ENCODE data around the gene LRCH2. TPM values are rescaled to one million over a fixed set of nuclear protein-coding genes. Genes with fewer than 3 reads are reported as not detected.

Gene LRCH2, protein sequence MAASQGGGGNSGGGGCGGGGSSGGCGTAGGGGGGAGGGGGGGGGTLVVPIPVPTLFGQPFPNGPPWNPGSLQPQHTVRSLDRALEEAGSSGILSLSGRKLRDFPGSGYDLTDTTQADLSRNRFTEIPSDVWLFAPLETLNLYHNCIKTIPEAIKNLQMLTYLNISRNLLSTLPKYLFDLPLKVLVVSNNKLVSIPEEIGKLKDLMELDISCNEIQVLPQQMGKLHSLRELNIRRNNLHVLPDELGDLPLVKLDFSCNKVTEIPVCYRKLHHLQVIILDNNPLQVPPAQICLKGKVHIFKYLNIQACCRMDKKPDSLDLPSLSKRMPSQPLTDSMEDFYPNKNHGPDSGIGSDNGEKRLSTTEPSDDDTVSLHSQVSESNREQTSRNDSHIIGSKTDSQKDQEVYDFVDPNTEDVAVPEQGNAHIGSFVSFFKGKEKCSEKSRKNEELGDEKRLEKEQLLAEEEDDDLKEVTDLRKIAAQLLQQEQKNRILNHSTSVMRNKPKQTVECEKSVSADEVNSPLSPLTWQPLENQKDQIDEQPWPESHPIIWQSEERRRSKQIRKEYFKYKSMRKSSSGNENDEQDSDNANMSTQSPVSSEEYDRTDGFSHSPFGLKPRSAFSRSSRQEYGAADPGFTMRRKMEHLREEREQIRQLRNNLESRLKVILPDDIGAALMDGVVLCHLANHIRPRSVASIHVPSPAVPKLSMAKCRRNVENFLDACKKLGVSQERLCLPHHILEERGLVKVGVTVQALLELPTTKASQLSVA
- total RNA-seq, result 1.2 TPM
- long read RNA-seq, partial matches to known transcripts, result 1 of 1 reads
- long read RNA-seq, other reads (novel, unspliced or antisense), result 0 of 1 reads

DNA sequence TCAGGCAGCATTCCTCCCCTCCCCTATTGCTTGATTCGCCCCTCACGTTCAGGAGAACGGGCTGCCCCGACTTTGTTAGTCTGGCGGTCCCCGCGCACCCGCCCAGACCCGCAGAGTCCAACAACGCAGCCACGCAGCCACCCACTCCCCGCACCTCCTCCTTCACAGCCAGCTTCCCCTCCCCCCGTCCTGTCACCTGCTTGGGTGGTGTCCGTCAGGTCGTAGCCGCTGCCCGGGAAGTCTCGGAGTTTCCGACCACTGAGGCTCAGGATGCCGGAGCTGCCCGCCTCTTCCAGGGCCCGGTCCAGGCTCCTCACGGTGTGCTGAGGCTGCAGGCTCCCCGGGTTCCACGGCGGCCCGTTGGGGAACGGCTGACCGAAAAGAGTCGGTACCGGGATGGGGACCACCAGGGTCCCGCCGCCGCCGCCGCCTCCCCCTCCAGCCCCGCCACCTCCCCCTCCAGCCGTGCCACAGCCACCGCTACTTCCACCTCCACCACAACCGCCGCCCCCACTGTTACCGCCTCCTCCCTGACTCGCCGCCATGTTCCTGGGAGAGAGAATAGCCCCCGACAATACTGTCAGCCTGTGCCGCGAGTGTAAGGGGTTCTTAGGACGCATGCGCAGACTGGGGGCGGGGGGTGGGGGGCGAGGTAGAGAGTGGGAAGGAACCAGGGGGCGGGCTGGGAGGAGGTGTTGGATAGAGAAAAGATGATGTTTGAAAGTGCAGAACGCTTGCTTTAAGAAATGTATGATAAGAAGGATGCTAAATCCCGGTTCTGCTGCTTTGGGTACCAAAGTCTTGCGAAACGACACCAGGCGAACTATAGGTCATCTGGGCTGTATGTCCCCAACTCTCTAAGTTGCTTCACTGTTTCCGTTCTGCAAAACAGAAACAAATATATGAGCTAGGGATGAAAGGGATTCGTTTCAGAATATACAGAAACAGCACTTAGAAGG is at the start of gene LRCH2:
Gene LRCH2 (minus strand): TSS at position 600 of the 959 bp plus-strand sequence. CDS start 55 bp downstream, at position 545.
- no peak for DNase-seq (ENCODE audit: low spot score)
- intact Hi-C loops (cut with DNase I), result no loop called here

DNA sequence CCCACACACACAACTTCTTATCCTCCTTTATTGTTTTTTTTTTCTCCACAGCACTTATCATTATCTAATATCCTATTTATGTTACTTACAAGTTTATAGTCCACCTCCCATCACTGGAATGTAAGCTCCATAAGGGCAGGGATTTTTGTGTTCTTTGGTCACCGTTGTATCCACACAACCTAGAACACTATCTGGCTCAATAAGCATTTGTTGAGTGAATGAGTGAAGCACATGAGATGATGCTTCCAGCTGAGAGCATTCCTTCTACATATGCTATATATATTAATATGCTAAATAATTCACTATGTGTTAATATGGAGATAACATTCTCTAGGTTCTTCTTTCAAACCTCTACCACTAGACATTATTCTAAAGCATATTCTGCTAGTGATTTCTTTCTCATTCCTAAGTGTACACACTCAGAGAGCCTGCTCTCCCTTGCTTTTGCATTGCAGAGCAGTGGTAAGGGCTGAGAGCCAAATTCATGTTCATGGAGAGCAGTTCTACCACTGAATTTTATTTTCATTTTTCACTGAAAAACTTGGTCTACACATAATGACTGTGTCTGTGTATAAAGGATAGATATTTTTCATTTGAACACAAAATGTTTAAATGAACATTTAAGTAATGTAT is 35.3 kb upstream of the LRCH2 start:
- intact Hi-C loops (cut with DNase I), result no loop called here
- no peak for DNase-seq (ENCODE audit: low spot score)

DNA sequence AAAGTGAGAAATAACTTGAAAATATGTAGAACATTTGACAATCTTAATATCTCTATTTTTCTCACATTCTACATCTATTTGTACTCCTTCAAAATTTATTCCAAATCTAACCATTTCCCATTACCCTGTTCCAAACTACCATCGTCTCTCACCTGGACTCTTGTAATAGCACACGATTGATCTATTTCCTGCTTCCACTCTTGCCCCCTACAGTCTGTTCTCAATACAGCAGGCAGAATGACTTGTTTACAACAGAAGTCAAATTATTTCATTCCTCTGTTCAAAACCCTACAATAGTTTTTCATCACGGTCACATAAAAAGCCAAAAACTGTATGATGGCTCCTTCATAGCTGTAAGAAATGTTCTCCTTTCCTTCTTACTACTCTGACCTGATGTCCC is 34.5 kb upstream of the LRCH2 start:
- DNase-seq (ENCODE audit: low spot score), result no peak
- intact Hi-C loops (cut with DNase I), result no loop called here

DNA sequence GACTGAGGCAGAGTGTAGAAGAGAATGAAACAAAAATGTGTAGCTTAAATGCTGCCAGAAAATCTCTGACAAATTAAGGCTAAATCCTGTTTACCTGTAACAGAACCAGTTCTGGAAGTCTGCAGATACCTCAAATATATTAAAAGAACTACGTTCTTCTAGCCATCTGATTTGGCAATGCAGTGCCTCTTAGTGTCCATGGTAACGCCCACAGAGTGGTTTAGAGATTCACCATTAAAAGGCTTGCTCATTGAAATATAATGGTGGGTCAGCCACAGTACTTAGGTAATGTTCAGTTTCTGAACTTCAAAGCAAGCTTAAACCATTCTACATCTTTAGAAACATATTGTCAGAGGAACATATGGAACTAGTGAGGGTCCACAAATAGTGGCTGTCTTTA is 32.4 kb upstream of the LRCH2 start:
- no peak for DNase-seq (ENCODE audit: low spot score)
- intact Hi-C loops (cut with DNase I), result no loop called here

DNA sequence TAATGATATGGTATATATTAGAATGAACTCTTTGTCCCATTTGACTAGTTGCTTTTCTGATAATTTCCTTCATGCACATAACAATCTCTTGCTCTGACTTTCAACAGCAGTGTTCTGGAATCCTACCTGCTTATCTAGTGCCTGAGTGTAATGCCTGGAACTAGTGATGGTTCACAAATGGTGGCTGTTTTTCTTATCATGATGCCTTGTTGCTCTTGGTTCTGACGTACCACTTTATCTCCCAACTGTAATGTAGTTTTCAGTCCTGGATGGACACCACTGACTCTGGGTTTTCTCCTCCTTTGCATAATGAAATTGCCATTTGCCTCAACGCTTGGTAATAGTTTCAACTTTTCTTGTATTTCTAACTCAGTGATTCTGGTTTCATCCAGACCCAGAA is 30.1 kb upstream of the LRCH2 start:
- no peak for DNase-seq (ENCODE audit: low spot score)
- intact Hi-C loops (cut with DNase I), result no loop called here

DNA sequence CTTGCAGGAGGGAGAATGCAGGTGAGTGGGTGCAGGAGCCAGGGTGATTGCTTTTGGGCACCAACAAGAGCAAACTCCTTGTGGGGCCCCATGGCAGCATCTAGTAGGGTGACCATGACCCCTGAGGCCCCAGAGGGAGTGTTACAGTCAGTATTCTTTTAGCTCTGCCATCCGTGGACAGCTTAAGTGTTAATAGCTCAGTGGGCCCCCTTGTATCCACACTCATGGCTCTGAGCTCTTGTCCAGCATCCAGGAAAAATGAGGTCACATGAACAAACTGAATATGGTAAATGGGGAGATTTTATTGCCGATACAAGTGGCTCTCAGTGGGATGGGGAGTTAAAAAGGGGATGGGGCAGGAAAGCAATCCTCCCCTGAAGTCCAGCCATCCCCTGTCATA is 27.3 kb upstream of the LRCH2 start:
- intact Hi-C loops (cut with DNase I), result no loop called here
- DNase-seq (ENCODE audit: low spot score), result no peak

DNA sequence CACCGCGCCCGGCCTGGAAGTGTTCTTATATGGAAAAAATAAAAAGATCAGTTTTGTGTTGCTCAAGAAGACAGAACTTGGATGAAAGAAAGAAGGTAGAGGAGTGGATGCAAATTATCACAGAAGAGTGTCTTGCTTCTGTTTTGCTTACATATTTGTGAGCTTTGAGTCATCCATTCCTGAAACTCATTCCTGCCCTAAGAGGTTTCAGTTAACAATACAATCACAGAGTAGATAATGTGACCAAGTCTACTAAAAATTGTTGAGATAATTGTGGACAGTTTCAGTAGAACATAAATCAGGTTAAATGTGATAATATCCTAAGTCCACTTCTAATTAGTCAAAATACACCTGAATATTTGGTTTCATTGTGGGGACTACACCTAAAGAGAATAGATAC is 26.4 kb upstream of the LRCH2 start:
- no peak for DNase-seq (ENCODE audit: low spot score)
- intact Hi-C loops (cut with DNase I), result no loop called here

DNA sequence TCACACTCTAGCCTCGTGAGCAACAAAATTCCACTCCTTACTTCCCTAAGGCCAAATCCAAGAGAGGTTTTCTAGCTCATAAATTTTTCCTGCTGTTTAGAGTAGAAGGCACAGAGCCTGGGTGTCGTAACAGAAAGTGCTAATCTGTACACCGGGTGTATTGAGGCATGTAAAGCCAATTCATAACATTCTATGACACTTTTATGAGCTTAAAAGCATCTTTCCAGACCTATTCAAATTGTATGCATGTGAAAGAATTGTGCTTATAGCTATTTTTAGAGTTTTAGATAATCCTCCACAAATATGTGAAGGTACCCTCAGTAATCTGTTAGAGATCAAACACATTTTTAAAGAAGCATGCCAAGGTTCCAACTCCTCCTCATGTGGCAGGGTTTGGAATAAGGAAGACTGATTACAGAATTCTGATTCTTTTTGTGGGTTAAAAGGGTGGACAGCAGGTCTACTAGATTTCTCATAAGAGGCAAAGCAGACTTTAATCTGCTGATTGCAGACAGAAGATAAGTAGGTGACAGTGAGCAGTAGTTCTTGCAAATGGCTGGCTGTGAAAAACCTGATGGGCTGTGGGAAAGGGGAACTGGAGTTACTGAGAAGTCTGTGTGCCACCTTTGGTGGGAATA is 25.5 kb upstream of the LRCH2 start:
- intact Hi-C loops (cut with DNase I), result no loop called here
- DNase-seq (ENCODE audit: low spot score), result no peak

DNA sequence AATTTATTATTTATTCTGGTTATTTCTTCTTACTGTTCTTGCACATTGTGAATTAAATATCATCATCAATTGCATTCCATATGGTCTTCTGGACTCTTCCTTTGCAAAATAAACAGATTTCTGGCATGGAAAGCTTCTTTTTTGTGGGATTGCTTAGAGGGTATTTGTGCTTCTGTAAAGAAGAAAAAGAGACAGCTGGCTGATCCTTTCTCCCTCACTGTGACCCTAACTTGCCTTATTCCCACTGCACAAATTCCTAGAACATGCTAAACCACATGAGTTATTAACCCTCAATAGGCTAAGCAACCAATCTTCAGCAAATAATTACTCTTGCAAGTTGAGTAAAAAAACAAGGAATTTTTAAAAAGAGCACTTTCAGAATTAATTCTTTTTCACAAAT is 23.8 kb upstream of the LRCH2 start:
- intact Hi-C loops (cut with DNase I), result no loop called here

DNA sequence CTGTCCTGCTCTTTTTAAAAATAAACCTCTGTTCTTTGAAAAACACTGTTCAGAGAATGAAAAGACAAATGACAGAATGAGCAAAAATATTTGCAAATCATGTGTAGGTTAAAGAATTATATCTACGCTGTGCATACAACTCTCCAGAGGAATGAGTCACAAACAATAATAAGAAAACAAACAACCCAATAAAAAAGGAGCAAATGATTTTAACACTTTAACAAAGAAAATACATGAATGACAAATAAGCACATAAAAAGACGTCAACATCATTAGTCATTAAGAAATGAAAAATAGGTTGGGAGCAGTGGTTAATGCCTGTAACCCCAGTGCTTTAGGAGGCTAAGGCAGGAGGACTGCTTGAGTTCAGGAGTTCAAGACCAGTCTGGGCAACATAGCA is 21.1 kb upstream of the LRCH2 start:
- DNase-seq (ENCODE audit: low spot score), result no peak
- intact Hi-C loops (cut with DNase I), result no loop called here

More for the DNA sequence above, 23.8 kb upstream of the LRCH2 start:
- no peak for DNase-seq (ENCODE audit: low spot score)

DNA sequence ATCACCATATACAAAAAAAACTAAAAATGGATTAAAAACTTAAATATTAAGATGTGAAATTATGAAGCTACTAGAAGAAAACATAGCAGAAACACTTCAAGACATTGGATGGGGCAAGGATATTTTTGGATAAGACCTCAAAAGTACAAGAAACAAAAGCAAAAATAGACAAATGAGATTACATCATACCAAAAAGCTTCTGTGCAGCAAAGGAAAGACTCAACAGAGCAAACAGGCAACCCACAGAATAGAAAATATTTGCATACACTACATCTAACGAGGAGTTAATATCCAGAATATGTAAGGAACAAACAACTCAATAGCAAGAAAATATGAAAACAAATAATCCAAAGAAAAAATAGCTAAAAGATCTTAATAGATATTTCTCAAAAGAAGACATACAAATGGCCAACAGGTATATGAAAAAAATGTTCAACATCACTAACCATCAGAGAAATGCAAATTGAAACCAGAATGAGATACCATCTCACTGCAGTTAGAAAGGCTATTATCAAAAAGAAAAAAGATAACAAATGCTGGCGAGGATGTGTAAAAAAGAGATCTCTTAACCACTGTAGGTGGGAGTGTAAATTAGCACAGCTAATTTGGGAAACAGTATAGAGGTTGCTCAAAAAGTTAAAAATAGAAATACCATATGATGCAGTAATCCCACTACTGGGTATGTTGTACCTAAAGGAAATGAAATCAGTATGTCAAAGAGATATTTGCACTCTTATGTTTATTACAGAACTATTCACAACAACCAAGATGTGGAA is 17.8 kb upstream of the LRCH2 start:
- intact Hi-C loops (cut with DNase I), result no loop called here
- DNase-seq (ENCODE audit: low spot score), result no peak

DNA sequence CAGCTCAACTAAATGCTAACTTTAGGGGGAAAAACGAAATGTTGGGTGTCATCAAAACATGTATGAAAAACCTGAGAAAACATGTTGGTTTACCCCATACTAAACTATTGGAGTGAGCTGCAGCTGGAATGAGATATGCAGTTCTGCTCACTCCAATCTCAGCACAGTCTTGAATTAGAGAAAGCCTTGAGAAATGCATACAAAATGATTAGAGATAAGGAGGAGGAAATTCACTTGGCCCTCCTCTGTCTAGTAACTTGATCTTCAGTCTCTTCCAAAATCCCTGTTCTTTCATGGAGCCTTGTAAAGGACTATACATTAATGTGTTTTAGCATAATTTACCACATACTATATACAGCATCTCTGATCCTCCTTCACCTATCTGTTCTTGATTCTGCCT is 3.2 kb upstream of the LRCH2 start:
- intact Hi-C loops (cut with DNase I), result no loop called here
- no peak for DNase-seq (ENCODE audit: low spot score)

DNA sequence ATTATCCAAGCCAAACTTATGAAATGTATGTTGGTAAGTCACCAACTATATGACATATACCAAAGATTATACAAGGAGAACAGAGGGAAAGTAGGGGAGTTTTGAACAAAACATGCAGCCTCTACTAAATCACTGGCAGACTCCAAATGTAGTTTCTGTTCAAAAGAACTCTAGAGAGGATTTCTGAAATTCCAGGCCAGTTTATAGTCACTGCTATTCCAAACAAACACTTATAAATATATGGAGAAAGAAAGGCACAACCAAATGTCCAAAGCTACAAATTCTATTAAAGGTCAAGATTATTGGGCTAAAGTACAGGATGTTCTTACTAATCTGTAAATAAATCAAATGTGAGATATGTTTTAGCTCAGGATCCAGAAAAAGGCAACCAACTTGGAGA is 2.7 kb upstream of the LRCH2 start:
- DNase-seq (ENCODE audit: low spot score), result no peak
- intact Hi-C loops (cut with DNase I), result no loop called here

DNA sequence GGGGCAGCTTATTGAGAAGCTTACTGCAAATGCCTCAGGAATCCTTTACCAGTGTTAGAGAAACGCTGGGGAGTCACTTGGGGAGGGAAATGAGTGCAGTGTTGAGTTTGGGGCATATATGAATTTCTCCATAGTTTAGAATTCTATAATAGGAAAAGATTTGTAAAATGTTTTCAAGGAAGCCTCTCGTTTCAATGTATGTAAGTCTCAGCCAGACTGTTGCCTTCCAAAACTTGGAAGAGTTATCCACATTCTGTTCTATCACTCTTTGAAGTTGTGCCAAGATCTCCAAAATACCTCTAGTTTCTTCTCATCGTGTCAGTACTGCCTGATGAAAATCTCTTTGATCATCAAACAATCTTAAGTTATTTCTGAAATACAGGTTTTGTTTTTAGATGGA is 565 bp upstream of the LRCH2 start:
- intact Hi-C loops (cut with DNase I), result no loop called here
- no peak for DNase-seq (ENCODE audit: low spot score)

DNA sequence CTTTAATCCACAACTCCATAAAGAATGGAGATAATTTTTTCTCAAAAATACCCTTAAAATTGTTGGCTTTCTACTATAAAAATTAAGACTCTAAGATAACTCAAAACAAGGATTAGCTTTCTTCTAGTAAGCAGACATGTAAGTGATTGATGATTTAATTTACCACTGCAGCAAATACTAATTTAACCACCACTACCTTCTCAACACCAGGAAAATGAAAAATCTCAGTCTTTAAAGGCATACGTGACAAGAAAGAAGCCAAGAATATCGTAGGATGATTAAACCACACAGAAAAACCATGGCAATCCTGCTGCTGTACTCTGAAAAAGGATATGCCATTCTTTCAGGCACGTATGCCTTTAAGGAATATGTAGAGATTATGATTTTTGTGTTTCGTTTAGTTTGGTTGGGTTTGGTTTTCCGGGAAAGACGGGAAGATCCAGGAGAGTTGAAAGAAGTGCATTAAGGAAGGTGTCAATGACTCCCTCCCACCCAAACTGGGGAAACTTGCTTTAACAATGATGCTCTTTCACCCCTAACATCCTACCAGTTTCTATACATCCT is 881 bp downstream of the LRCH2 start:
- intact Hi-C loops (cut with DNase I), result no loop called here
- no peak for DNase-seq (ENCODE audit: low spot score)

DNA sequence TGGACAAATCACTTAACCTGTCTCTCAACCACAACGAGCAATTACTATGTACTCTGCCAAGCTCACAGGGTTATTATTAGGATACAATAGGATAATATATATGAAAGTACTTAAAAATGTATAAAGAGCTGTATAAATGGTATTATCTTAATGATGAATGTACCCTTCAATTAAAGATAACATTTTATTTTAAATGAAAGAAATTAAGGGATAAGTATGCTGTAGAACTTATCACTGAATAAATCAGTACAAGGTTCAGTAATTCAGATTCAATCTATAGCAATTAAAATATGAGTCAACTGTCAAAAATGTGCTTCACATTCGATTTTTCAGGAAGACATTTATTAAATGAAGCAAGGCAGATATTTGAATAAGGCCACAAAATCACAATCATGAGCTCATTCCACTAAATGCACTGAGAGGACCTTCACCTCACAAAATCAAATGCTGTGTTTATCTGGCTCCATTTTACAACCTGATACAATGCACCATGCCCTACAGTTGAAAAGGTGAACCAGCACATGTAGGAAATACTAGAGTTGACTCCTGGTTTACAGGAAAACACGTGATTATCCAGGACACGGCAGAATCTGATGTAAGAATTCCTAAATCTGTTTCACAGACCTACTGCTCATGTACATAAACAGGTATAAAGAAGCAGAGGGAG is 4.4 kb downstream of the LRCH2 start:
- intact Hi-C loops (cut with DNase I), result no loop called here
- DNase-seq (ENCODE audit: low spot score), result no peak

DNA sequence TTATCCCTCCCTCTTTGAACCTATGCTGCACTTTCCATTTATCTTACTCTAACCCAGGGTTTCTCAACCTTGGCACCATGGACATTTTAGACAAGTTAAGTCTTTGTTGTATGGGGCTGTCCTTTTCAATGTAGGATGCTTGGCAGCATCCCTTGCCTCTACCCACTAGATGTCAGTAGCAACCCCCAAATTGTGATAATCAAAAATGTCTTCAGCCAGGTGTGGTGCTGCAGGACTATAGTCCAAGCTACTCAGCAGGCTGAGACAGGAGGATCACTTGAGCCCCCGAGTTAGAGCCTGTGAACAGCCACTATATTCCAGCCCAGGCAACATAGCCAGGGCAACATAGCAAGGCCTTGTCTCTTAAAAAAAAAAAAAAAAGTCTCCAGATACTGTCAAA is 7.0 kb downstream of the LRCH2 start:
- DNase-seq (ENCODE audit: low spot score), result no peak
- intact Hi-C loops (cut with DNase I), result no loop called here
